ENCODE data around the gene REEP2.

The REEP2 gene

GRCh38 chr5:138448481-138449398 is 9.9 kb downstream of the REEP2 start:
- peak; percentile 74 for DNase-seq (ENCODE audit: low spot score)

- peak; percentile 89 for DNase-seq (ENCODE audit: low spot score)
Measured at GRCh38 chr5:138449501-138450239, 10.8 kb downstream of the REEP2 start.

GRCh38 chr5:138450971-138451370 is 12.1 kb downstream of the REEP2 start:
- DNase-seq (ENCODE audit: low spot score): no peak

DNA sequence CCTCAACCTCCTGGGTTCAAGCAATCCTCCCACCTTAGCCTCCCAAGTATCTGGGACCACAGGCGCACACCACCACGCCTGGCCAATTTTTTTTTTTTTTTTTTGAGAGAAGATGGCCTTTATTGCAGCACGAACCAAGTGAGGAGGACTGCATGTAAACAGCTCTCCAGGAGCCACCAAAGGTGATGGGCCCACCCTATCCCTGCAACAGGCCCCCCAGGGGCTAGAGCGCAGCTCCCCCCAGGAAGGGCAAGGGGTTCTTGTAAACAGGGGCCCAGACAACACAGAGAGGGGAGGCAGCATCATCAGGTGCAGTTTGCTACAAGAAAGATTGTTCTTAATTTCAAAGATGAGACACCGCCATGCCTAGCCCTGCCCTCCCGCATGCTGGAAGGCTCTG is 13.9 kb downstream of the REEP2 start:
- DNase-seq (ENCODE audit: low spot score): no peak

DNA sequence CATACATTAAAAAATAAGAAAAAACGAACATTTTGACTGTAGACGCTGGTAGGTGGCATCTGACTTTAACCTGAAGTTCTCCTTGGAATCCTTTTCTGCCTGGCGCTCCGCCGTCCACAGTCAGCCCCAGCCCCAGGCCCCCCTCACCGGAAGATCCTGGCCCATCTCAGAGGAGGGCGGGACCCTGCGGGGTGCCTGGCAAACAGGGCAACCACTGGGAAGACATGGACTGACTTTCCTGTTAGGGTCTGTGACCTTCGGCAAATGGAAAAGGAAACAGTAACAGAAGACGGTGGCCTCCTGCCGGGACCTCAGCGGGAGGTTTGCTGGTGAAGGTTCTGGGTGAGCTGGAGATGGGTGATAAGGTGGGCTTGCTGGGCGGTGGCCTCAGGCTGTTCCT is 14.7 kb downstream of the REEP2 start:
- DNase-seq (ENCODE audit: low spot score): no peak

GRCh38 chr5:138454121-138454520 is 15.3 kb downstream of the REEP2 start:
- DNase-seq (ENCODE audit: low spot score): no peak

- peak; percentile 58 for DNase-seq (ENCODE audit: low spot score)
Measured at GRCh38 chr5:138455232-138455930, 16.5 kb downstream of the REEP2 start.

- no peak for DNase-seq (ENCODE audit: low spot score)
Measured at GRCh38 chr5:138457531-138458275, 18.8 kb downstream of the REEP2 start.

DNA sequence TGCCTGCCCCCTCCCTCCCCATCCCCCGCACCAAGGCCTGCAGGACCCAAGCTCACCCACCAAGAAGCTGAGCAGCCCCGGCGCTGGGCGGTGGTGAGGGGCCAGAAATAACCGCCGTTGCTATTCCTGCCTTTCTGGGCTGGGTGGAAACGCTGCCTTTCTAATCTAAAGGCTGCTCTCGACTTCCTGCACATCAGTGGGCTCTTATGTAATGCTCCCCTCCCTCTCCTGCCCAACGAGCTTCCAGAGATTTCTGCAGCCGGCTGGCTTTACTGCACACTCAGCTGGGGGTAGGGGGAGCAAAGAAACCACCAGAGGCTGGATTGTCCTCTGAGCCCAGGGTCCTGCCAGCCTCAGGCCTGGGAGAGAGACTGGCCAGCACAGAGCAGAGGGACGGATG is 19.5 kb downstream of the REEP2 start:
- peak; percentile 55 for DNase-seq (ENCODE audit: low spot score)

DNA sequence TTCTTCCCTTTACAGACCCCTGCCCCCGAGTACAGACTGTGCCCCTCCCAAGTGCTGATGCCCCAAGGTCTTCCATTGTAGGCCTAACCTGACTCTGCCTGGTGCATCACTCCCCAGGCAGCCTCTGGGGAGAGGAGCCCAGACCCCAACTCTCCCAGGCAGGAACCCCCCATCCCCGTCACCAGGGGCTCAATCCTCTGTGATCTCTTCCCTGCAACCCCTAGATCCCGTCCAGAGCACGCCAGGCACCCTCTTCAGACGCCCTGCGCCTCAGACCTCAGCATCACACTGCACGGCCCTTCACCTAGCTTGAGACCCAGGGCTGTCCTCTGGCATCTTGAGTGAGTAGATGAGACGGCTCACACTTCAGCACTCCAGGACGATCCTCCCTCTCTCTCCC is 20.0 kb downstream of the REEP2 start:
- DNase-seq (ENCODE audit: low spot score): no peak

DNA sequence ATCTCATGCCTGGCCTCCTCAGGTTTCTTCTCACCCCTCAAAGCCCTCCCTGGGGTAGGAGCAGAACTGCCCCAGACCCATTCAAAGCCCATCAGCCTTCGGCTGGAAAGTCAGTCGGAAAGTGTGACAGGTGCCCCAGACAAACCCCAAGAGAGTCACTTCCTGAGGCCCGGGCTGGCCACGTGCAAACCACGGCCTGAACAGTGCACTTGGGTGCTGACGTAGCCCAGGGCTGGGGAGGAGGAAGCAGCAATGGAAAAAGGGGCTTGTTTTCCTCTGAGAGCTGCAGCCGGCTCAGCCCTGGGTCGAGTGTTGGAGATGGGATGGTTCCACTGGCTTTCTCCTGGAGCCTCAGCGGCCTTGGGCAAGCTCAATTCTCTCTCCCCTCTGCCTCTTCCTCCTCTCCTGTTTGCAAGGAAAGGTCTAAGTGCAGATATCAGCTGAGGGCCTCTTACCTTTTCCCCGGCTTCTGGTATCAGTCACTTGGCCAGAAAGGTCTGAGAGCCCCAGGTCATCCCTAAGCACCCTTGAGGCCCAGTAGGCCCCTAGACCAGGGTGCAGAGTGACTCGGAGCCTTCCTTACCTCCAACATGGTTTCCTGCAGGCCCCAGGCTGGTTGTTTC is 20.6 kb downstream of the REEP2 start:
- DNase-seq (ENCODE audit: low spot score): peak; percentile 76

- no peak for DNase-seq (ENCODE audit: low spot score)
Measured at GRCh38 chr5:138460032-138460693, 21.3 kb downstream of the REEP2 start.

GRCh38 chr5:138461343-138462125 is 22.7 kb downstream of the REEP2 start:
- DNase-seq (ENCODE audit: low spot score): no peak

DNA sequence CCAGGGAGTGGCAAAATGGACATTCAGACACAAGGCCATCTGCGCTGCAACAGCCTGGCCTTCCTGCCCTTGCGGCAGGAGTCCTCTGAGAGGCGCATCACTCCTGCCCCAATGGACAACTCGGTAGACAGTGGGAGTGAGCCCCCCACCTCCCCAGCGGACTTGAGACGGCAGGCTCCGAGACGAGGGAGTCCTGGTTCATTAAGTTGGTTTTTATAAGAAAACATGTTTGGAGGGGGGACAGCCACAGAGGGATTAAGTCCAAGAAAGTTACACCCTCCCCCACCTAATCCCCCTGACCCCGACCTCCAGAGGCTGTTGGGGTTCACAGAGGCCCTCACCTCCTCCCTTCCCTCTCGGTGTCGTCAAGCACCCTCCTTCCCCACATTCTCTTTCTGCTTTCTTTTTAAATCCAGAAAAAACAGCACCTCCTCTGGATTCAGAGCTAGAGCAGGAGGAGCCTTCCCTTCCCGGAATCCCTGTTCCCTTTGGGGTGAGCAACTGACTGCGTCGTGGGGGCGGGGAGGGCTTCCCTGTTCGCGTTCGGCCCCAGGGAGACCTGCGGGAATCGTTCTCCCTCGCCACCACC is 24.7 kb downstream of the REEP2 start:
- DNase-seq (ENCODE audit: low spot score): no peak

DNA sequence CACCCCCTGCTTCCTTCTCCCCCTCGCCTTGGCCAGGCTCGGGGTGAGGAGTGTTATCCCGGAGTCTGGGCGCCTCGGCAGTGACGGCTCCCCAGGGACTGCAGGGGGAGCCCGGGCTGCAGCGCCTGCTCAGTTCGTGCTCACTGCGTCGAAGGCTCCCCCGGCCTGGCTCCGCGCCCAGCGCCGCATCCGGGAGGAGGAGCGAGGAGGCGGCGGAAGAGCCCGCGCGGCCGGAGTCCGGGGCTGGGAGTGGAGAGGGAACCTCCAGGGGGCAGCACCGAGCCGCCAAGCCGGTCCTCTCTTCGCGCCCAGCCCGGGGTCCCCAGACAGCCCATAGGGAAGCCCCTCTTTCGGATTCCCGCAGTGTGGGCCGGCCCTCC is 25.1 kb downstream of the REEP2 start:
- DNase-seq (ENCODE audit: low spot score): peak; percentile 94

- DNase-seq (ENCODE audit: low spot score): peak; percentile 99
Measured at GRCh38 chr5:138464388-138465260, 25.8 kb downstream of the REEP2 start.

- peak; percentile 99 for DNase-seq (ENCODE audit: low spot score)
Measured at GRCh38 chr5:138465261-138466124, 26.6 kb downstream of the REEP2 start, which contains the start of gene EGR1. Gene EGR1 (plus strand): TSS chr5:138465479. CDS start chr5:138465762, 283 bp downstream.
